Ovary (tissue), 10 donors: ENCODE measurements around the gene RSPH6A. TPM values are rescaled to one million over a fixed set of nuclear protein-coding genes. Genes with fewer than 3 reads are reported as not detected.

Experiments
- DNase-seq, 5 donors: peaks; one replicate each; pipeline ENCODE4 v3.0.0-alpha.2; 2019 to 2020
- H3K27ac ChIP-seq, 2 donors: fragments of 200-600 bp; one replicate each; pipeline versions ENCODE4 v1.5.1 to v1.8.0; 2019 to 2022
- H3K27me3 ChIP-seq: fragments of 200-600 bp; one replicate; pipeline ENCODE4 v1.8.0; 2022
- H3K36me3 ChIP-seq: fragments of 200-600 bp; sonication (generic); one replicate; pipeline ENCODE4 v1.5.1; 2019
- H3K4me1 ChIP-seq: one replicate; pipeline ENCODE4 v1.8.1; 2013; ENCODE audit warnings: mild to moderate bottlenecking, moderate library complexity; ENCODE audit not compliant: insufficient read depth
- H3K4me3 ChIP-seq: fragments of 200-600 bp; sonication (generic); one replicate; pipeline ENCODE4 v1.5.1; 2017
- H3K9me3 ChIP-seq, 2 donors: fragments of 200-600 bp in 1 of 2; sonication (generic) in 1 of 2; one replicate each; pipeline versions ENCODE4 v1.5.1 to v1.8.1; 2013 to 2019; ENCODE audit warnings: mild to moderate bottlenecking in 1 of 2, moderate library complexity in 1 of 2
- EP300 ChIP-seq: sonication (generic); formaldehyde crosslinking; IDR thresholded peaks from one replicate; pipeline ENCODE4 v1.6.1; 2017; ENCODE audit warnings: antibody characterized with exemption
- POLR2A ChIP-seq: fragments of 450-650 bp; IDR thresholded peaks from one replicate; pipeline ENCODE4 v1.6.1; 2017; ENCODE audit warnings: antibody characterized with exemption, mild to moderate bottlenecking, moderate library complexity
- WGBS, 3 donors: extraction: QIAGEN DNeasy Blood & Tissue Kit in 1 of 3; methylation state at CpG; one replicate each; pipeline versions ENCODE4 v1.1.5 to v1.1.7; 2013 to 2017; 5-methylcytosine and 5-hydroxymethylcytosine counted together
- intact Hi-C, 4 donors: fragments of 100-400 bp; cut with DNase I; formaldehyde crosslinking; loops; one replicate each; pipeline versions ENCODE4 v1.11.0 to v1.15.1; 2022 to 2023
- long read RNA-seq, 3 donors: library from polyadenylated mRNA in 2 of 3; unstranded in 2 of 3; transcript quantifications; one replicate each; pipeline ENCODE4 v2.0.0 and lab custom pipeline, GENCODE V29; 2021 to 2026
- polyA plus RNA-seq, 2 donors: library from polyadenylated mRNA; stranded (reverse); fragments of 200-250 nt in 1 of 2; fragments of 350-450 nt in 1 of 2; fragmentation: Illumina TruSeq in 1 of 2; extraction: RNeasy Lipid Tissue Mini Kit (QIAGEN cat#74804) in 1 of 2; gene quantifications; one replicate each; pipeline ENCODE4 v1.2.3, GENCODE V29; 2013 to 2014
- total RNA-seq, 7 donors: library from RNA; depleted of rRNA in 2 of 7; stranded (reverse); fragments of >200 nt in 2 of 7; fragmentation: NEBNext Ultra II Directional in 3 of 7; extraction: Animal tissue kit (Norgen Biotek cat#: 25700) in 3 of 7; gene quantifications; one replicate each; pipeline versions ENCODE4 v1.1.0 to v1.2.4, GENCODE V29; 2016 to 2023
- TF ChIP-seq, protein P1 (sequence below), 3 donors: fragments of 450-650 bp in 2 of 3; fragments of 200-600 bp in 1 of 3; IDR thresholded peaks; one replicate each; pipeline versions ENCODE4 v1.5.1 to v1.8.0; 2016 to 2022; ENCODE audit warnings: antibody characterized with exemption in 3 of 3, mild to moderate bottlenecking in 1 of 3
- donor health status: DM: no; HTN: no; CAD: no; lungs with moderate emphysema.
- donor health status: DM: no; HTN: no; CAD: no.
- donor health status: Bipolar disorder and iron deficiency.
- donor health status: DM: yes; HTN: yes; CAD: no.
- donor health status: DM: no; HTN: no; CAD: no.
- donor health status: DM: yes; HTN: yes; CAD: no.

Gene RSPH6A
- total RNA-seq, result under 1 TPM in 2 of 7 donors, not detected in 5; 0.13 to 0.15 TPM
- not detected for polyA plus RNA-seq
- long read RNA-seq, donor 1, result 0 reads
- long read RNA-seq, donor 2, result 0 reads
- long read RNA-seq, donor 3, result 0 reads

DNA sequence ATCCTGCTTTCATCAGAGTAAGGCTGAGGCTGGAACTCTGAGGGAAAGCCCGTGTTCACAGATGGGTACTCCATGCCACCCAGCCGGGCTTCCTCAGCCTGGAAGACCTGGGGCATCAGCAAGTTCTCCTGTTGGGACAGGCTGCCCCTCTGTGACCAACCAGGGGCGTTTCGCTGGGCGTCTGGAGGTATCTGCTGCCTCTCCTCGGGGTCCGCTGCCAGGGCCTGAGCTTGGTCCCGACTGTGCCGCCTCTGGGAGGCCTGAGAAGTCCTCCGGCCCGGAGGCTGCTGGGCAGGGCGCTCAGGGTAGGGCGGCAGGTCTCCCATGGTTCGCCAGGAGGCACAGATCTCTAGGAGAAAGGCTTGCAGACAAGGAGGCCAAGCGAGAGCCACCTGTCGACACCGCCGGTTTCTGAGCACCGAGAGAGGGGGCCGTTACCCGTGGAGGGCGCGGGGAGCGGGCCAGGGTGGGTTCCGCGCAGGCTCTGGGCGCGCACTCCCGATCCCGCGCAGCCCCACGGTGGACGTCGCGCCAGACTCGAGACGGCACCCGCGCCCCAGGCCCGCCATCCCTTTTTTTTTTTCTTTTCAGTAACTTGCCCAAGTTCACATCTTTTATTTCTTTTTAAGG is at the start of gene RSPH6A:
TSS of gene RSPH6A (minus strand) at position 458 of the 630 bp plus-strand sequence. CDS start at position 326, 132 bp downstream.
- Histone ChIP-seq H3K36me3 (no peaks in the 10 kb centered on the region), H3K27ac (peak within 1 kb of the TSS in 1 of 2 donors; percentile 8), H3K27me3 (no peaks in the 10 kb centered on the region), H3K4me3 (peak within 1 kb of the TSS; percentile 22), H3K9me3 (no peaks in the 10 kb centered on the region), H3K4me1 (peaks cover 5% of the 10 kb centered on the region)
- TF ChIP-seq, protein P1, sequence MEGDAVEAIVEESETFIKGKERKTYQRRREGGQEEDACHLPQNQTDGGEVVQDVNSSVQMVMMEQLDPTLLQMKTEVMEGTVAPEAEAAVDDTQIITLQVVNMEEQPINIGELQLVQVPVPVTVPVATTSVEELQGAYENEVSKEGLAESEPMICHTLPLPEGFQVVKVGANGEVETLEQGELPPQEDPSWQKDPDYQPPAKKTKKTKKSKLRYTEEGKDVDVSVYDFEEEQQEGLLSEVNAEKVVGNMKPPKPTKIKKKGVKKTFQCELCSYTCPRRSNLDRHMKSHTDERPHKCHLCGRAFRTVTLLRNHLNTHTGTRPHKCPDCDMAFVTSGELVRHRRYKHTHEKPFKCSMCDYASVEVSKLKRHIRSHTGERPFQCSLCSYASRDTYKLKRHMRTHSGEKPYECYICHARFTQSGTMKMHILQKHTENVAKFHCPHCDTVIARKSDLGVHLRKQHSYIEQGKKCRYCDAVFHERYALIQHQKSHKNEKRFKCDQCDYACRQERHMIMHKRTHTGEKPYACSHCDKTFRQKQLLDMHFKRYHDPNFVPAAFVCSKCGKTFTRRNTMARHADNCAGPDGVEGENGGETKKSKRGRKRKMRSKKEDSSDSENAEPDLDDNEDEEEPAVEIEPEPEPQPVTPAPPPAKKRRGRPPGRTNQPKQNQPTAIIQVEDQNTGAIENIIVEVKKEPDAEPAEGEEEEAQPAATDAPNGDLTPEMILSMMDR (IDR thresholded peaks at IDR 0.05), result no peak
- TF ChIP-seq EP300 (no peak), POLR2A (no peak)
- intact Hi-C loops, result loop anchor here in 1 of 4 donors (10.0 kb wide), 1 partner anchor 70 kb away; the partner anchor contains the start of gene IRF2BP1
- WGBS, 3 donors, result 21 to 28% (median 24%) methylated on average over 36 to 40 of the region's 40 CpGs
- no peak for DNase-seq

DNA sequence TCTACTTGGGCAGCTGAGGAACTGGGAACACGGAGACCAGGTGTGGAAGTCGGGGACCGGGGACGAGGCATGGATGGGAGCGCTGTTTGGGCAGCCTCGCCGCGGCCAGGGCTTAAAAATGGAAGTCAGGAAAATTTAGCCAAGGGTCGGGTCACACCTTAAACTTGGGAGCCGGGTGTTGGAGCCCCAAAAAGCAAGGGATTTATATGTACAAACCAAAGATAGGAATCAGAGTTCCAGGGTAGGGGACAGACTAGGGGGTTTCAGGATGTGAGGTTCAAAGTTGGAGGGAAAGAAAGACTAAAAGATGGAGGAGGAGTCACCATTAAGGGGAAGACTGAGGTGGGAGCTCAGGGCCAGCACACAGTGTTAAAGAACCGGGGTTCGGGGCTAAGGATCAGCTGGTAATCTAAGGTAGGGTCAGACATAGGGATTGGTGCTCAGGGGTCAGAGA is 49.5 kb upstream of the RSPH6A start:
- 14 to 19% (median 15%) methylated on average over 12 of the region's 12 CpGs for WGBS, 3 donors
- Histone ChIP-seq H3K27me3 (peaks cover 7% of the 10 kb centered on the region), H3K9me3 (no peaks in the 10 kb centered on the region), H3K4me1 (peaks cover 4% of the 10 kb centered on the region), H3K36me3 (no peaks in the 10 kb centered on the region), H3K4me3 (peak overlapping the region; percentile 20), H3K27ac (no peak overlapping the region)
- intact Hi-C loops, result no loop called here
- TF ChIP-seq EP300 (no peak), POLR2A (no peak)
- TF ChIP-seq, protein P1 (IDR thresholded peaks at IDR 0.05), result no peak
- DNase-seq, result no peak

DNA sequence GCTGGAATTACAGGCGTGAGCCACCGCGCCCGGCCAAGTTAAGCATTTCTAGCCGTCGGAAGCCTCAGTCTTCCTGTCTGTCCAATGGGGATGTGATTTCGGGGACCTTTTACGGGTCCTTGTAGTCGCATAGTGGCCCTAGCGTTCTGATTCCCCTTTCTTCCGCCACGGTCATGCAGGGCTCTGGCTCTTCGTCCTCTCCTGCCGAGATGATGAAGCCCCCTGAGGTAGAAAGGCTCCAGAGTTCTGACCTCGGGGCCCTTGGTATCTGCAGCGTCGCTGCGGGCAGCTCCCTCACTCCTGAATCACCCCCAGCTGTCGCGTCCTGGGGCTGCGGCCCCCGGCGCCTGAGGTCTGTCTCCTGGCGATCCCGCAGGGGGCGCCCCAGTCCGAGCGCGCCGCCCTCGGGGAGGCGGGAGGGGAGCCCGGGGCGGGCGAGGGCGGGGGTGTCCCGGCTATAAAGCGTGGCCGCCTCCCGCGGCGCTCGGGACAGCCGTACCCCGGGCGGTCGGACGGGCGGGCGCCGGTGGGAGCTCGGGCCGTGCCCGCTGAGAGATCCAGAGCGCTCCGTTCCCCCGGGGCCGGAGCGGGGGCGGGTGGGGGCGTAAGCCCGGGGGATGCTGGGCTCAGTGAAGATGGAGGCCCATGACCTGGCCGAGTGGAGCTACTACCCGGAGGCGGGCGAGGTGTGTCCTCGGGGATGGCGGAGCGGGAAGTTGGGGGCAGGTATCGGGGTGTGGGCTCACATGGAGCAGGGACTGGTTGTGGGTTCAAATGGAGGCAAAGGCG is 48.9 kb upstream of the RSPH6A start, which contains the start of gene FOXA3:
TSS of gene FOXA3 (plus strand) at position 487 of the 789 bp plus-strand sequence. CDS start at position 618, 131 bp downstream.
- intact Hi-C loops, result no loop called here
- H3K36me3 ChIP-seq, result no peaks in the 10 kb centered on the region
- DNase-seq, result peak in 2 of 5 donors; percentile 23 to 56
- H3K27ac ChIP-seq, result no peak within 1 kb of the TSS
- H3K9me3 ChIP-seq, result no peaks in the 10 kb centered on the region
- H3K27me3 ChIP-seq, result peaks cover 7% of the 10 kb centered on the region
- H3K4me3 ChIP-seq, result peak within 1 kb of the TSS; percentile 97
- TF ChIP-seq POLR2A (no peak), EP300 (no peak)
- TF ChIP-seq, protein P1 (IDR thresholded peaks at IDR 0.05), result peak in 1 of 3 donors; percentile 29
- peaks cover 4% of the 10 kb centered on the region for H3K4me1 ChIP-seq
- 2 to 3% (median 2%) methylated on average over 37 to 71 of the region's 71 CpGs for WGBS, 3 donors

DNA sequence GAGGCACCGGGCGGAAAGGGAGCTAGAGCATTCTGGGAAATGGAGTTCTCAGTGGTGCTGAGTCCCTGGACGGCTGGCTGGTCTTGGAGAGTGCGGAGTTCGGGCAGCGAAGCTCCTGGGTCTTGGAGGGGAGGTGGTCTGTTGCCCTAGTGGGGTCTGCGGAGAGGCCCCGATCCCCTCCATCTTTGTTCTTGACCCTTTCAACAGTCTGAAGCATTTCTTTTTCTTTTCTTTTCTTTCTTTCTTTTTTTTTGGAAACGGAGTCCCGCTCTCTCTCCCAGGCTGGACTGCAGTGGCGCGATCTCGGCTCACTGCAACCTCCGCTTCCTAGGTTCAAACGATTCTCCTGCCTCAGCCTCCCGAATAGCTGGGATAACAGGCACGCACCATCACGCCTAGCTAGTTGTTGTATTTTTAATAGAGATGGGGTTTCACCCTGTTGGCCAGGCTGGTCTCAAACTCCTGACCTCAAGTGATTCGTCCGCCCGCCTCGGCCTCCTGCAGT is 48.3 kb upstream of the RSPH6A start:
- intact Hi-C loops, result no loop called here
- Histone ChIP-seq H3K27me3 (peaks cover 7% of the 10 kb centered on the region), H3K4me1 (peaks cover 4% of the 10 kb centered on the region), H3K27ac (no peak overlapping the region), H3K9me3 (no peaks in the 10 kb centered on the region), H3K36me3 (no peaks in the 10 kb centered on the region), H3K4me3 (peak overlapping the region; percentile 97)
- WGBS, 3 donors, result 0 to 2% (median 1%) methylated on average over 22 of the region's 22 CpGs
- TF ChIP-seq, protein P1 (IDR thresholded peaks at IDR 0.05), result no peak
- peak; percentile 50 for TF ChIP-seq EP300
- DNase-seq, result no peak
